Prostate gland (tissue), 2 donors: ENCODE data around the gene PPP3R1. TPM values are rescaled to one million over a fixed set of nuclear protein-coding genes. Genes with fewer than 3 reads are reported as not detected.

ENCODE experiments used
- DNase-seq: peaks from one replicate; pipeline ENCODE4 v3.0.0-alpha.2; 2019; ENCODE audit warnings: low spot score
- H3K27ac ChIP-seq, 2 donors: fragments of 200-600 bp; sonication (generic); 2 replicates each; pipeline ENCODE4 v1.5.1; 2017 to 2019
- H3K27me3 ChIP-seq: fragments of 200-600 bp; sonication (generic); replicated peaks from 2 replicates; pipeline ENCODE4 v1.5.1; 2019; ENCODE audit not compliant: insufficient read depth
- H3K36me3 ChIP-seq, 2 donors: fragments of 200-600 bp; sonication (generic); 1 replicate in 1 of 2; 2 replicates in 1 of 2; pipeline versions ENCODE4 v1.5.1 to v1.8.1; 2017 to 2019
- H3K4me1 ChIP-seq: fragments of 200-600 bp; sonication (generic); replicated peaks from 2 replicates; pipeline ENCODE4 v1.5.1; 2019
- H3K4me3 ChIP-seq, 2 donors: fragments of 200-600 bp; sonication (generic); 2 replicates each; pipeline ENCODE4 v1.5.1; 2017 to 2019
- H3K9me3 ChIP-seq: fragments of 200-600 bp; sonication (generic); 2 replicates; pipeline ENCODE4 v1.5.1; 2017
- POLR2A ChIP-seq: fragments of 450-650 bp; IDR thresholded peaks from one replicate; pipeline ENCODE4 v1.6.1; 2016; ENCODE audit warnings: antibody characterized with exemption, mild to moderate bottlenecking
- POLR2AphosphoS5 ChIP-seq: sonication (generic); formaldehyde crosslinking; IDR thresholded peaks from one replicate; pipeline ENCODE4 v1.6.1; 2017; ENCODE audit warnings: antibody characterized with exemption
- WGBS: methylation state at CpG from one replicate; pipeline ENCODE4 v1.1.5; 2018; 5-methylcytosine and 5-hydroxymethylcytosine counted together
- intact Hi-C: fragments of 100-400 bp; cut with DNase I; formaldehyde crosslinking; loops from one replicate; pipeline ENCODE4 v1.14.2; 2022
- total RNA-seq, 2 donors: library from RNA; depleted of rRNA; stranded (reverse); fragments of >200 nt; gene quantifications; one replicate each; pipeline ENCODE4 v1.1.0, GENCODE V29; 2016
- TF ChIP-seq, protein P1 (sequence below), 4 experiments: fragments of 200-600 bp in 2 of 4; fragments of 450-650 bp in 2 of 4; sonication (generic) in 2 of 4; IDR thresholded peaks; 1 replicate in 3 of 4; 2 replicates in 1 of 4; pipeline ENCODE4 v1.5.1; 2016 to 2019; ENCODE audit warnings: antibody characterized with exemption in 4 of 4, mild to moderate bottlenecking in 2 of 4, moderate library complexity in 2 of 4

Gene PPP3R1
- total RNA-seq, 2 donors from 2014 or later = 31.3 to 34.9 TPM

DNA sequence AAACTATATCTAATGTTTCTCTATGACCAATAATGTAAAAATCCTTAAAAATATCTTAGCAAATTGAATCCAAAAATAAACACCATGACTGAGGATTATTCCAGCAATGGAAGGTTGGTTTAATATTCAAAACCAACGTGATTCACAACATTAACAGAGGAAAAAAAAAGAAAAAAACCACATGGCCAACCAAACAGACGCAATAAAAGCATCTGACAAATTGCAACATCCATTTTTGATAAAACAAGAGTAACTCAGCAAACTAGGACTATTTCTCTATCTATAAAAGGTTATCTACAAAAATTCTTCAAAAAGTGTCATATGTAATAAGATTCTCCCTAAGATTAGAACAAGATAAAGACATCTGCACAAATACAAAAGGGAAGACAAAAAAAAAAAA, 28.9 kb downstream of the PPP3R1 start:
- H3K4me1 ChIP-seq = peaks cover 3% of the 10 kb centered on the region
- H3K27ac ChIP-seq = no peak overlapping the region
- no peaks in the 10 kb centered on the region for H3K36me3 ChIP-seq
- intact Hi-C loops = no loop called here
- H3K9me3 ChIP-seq = no peaks in the 10 kb centered on the region
- H3K4me3 ChIP-seq = no peak overlapping the region
- TF ChIP-seq POLR2A (no peak), POLR2AphosphoS5 (no peak)
- TF ChIP-seq, protein P1, sequence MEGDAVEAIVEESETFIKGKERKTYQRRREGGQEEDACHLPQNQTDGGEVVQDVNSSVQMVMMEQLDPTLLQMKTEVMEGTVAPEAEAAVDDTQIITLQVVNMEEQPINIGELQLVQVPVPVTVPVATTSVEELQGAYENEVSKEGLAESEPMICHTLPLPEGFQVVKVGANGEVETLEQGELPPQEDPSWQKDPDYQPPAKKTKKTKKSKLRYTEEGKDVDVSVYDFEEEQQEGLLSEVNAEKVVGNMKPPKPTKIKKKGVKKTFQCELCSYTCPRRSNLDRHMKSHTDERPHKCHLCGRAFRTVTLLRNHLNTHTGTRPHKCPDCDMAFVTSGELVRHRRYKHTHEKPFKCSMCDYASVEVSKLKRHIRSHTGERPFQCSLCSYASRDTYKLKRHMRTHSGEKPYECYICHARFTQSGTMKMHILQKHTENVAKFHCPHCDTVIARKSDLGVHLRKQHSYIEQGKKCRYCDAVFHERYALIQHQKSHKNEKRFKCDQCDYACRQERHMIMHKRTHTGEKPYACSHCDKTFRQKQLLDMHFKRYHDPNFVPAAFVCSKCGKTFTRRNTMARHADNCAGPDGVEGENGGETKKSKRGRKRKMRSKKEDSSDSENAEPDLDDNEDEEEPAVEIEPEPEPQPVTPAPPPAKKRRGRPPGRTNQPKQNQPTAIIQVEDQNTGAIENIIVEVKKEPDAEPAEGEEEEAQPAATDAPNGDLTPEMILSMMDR (IDR thresholded peaks at IDR 0.05) = no peak
- H3K27me3 ChIP-seq = no peaks in the 10 kb centered on the region
- 55% methylated on average over 2 of the region's 2 CpGs for WGBS
- no peak for DNase-seq

- 50% methylated on average over 1 of the region's 1 CpG for WGBS
- peaks cover 3% of the 10 kb centered on the region for H3K4me1 ChIP-seq
Measured at GRCh38 chr2:68222287-68222686, 30.0 kb downstream of the PPP3R1 start.

DNA sequence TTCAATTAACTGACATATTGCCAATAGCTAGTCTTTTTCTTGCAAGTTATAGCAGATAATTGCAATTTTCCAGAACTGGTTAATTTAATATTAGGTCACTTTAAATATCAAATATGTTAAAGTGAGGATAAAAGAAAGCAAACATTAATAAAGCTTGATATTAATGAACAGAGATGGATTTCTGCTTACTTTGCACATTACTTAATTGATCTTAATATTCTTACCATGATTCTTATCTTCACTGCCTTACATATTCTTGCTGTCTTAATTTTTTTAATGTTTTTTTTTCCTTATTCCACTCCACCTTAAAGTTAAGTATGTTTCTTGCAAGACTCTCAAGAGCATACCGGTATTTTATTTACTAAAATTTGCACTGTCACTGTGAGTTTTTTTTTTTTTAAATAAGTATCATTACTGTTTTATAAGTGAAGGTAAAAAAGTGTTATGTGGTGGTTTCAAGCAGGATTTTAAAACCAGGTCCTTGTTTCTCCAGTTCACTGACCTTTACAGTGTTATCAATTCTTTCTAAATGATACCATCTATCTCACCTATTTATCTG, 33.9 kb downstream of the PPP3R1 start:
- no peak overlapping the region for H3K4me3 ChIP-seq
- no peaks in the 10 kb centered on the region for H3K36me3 ChIP-seq
- H3K27ac ChIP-seq = no peak overlapping the region
- peaks cover 3% of the 10 kb centered on the region for H3K4me1 ChIP-seq
- TF ChIP-seq POLR2AphosphoS5 (no peak), POLR2A (no peak)
- TF ChIP-seq, protein P1 (IDR thresholded peaks at IDR 0.05) = no peak
- H3K9me3 ChIP-seq = no peaks in the 10 kb centered on the region
- intact Hi-C loops = no loop called here
- H3K27me3 ChIP-seq = no peaks in the 10 kb centered on the region
- 39% methylated on average over 1 of the region's 1 CpG for WGBS
- DNase-seq = no peak

More at GRCh38 chr2:68222287-68222686, 30.0 kb downstream of the PPP3R1 start:
- H3K27me3 ChIP-seq = no peaks in the 10 kb centered on the region
- H3K36me3 ChIP-seq = no peaks in the 10 kb centered on the region
- DNase-seq = no peak
- no peak overlapping the region for H3K4me3 ChIP-seq
- no peak overlapping the region for H3K27ac ChIP-seq
- TF ChIP-seq, protein P1 (IDR thresholded peaks at IDR 0.05) = no peak
- TF ChIP-seq POLR2A (no peak), POLR2AphosphoS5 (no peak)
- no peaks in the 10 kb centered on the region for H3K9me3 ChIP-seq
- intact Hi-C loops = no loop called here

- intact Hi-C loops = no loop called here
- H3K27me3 ChIP-seq = no peaks in the 10 kb centered on the region
- no peak overlapping the region for H3K27ac ChIP-seq
- H3K4me3 ChIP-seq = no peak overlapping the region
- TF ChIP-seq POLR2A (no peak), POLR2AphosphoS5 (no peak)
- TF ChIP-seq, protein P1 (IDR thresholded peaks at IDR 0.05) = no peak
- no peaks in the 10 kb centered on the region for H3K9me3 ChIP-seq
- DNase-seq = no peak
- WGBS = 45% methylated on average over 3 of the region's 3 CpGs
- H3K36me3 ChIP-seq = no peaks in the 10 kb centered on the region
- H3K4me1 ChIP-seq = peaks cover 3% of the 10 kb centered on the region
Measured at GRCh38 chr2:68217729-68218128, 34.6 kb downstream of the PPP3R1 start.
